Esophagus squamous epithelium (tissue), 4 donors: Measurements from ENCODE around the gene OR10P1.

Experiments
- POLR2A ChIP-seq, 4 donors: fragments of 450-650 bp; IDR thresholded peaks; one replicate each; pipeline ENCODE4 v1.6.1; 2017; ENCODE audit warnings: antibody characterized with exemption in 4 of 4, mild to moderate bottlenecking in 4 of 4, moderate library complexity in 3 of 4
- TF ChIP-seq, protein P1 (sequence below), 6 experiments: fragments of 450-650 bp in 4 of 6; fragments of 200-600 bp in 2 of 6; sonication (generic) in 2 of 6; IDR thresholded peaks; one replicate each; pipeline ENCODE4 v1.5.1; 2016 to 2019; ENCODE audit warnings: antibody characterized with exemption in 6 of 6, mild to moderate bottlenecking in 4 of 6, moderate library complexity in 4 of 6

GRCh38 chr12:55670276-55670675, 33.6 kb downstream of the OR10P1 start:
- TF ChIP-seq, protein P1, sequence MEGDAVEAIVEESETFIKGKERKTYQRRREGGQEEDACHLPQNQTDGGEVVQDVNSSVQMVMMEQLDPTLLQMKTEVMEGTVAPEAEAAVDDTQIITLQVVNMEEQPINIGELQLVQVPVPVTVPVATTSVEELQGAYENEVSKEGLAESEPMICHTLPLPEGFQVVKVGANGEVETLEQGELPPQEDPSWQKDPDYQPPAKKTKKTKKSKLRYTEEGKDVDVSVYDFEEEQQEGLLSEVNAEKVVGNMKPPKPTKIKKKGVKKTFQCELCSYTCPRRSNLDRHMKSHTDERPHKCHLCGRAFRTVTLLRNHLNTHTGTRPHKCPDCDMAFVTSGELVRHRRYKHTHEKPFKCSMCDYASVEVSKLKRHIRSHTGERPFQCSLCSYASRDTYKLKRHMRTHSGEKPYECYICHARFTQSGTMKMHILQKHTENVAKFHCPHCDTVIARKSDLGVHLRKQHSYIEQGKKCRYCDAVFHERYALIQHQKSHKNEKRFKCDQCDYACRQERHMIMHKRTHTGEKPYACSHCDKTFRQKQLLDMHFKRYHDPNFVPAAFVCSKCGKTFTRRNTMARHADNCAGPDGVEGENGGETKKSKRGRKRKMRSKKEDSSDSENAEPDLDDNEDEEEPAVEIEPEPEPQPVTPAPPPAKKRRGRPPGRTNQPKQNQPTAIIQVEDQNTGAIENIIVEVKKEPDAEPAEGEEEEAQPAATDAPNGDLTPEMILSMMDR (IDR thresholded peaks at IDR 0.05), result no peak
- TF ChIP-seq POLR2A (IDR thresholded peaks at IDR 0.05), result no peak
